H1 (cell line): Measurements from ENCODE around the gene ME3. TPM values are rescaled to one million over a fixed set of nuclear protein-coding genes. Genes with fewer than 3 reads are reported as not detected.

Source experiments
- CHD2 ChIP-seq: IDR thresholded peaks from 2 replicates; pipeline ENCODE4 v1.6.1; 2012; ENCODE audit warnings: low read length, improper control_type of control experiment
- GABPA ChIP-seq: IDR thresholded peaks from 2 replicates; pipeline ENCODE4 v1.6.1; 2011; ENCODE audit warnings: mild to moderate bottlenecking, low read length, moderate library complexity, borderline replicate concordance; ENCODE audit not compliant: insufficient read depth
- GTF2F1 ChIP-seq: IDR thresholded peaks from 2 replicates; pipeline ENCODE4 v1.6.1; 2012; ENCODE audit warnings: low read depth, low read length, improper control_type of control experiment, borderline replicate concordance
- HDAC6 ChIP-seq: IDR thresholded peaks from one replicate; pipeline ENCODE4 v1.7.1; 2012; ENCODE audit warnings: low read depth, mild to moderate bottlenecking, inconsistent platforms, low read length, moderate library complexity
- SP4 ChIP-seq: IDR thresholded peaks from 2 replicates; pipeline ENCODE4 v1.6.1; 2012; ENCODE audit warnings: low read length, inconsistent platforms
- polyA plus RNA-seq, 7 experiments: library from polyadenylated mRNA; depleted of rRNA in 3 of 7; stranded (reverse) in 5 of 7; unstranded in 2 of 7; fragments of >200 nt in 5 of 7; fragments of 200-250 nt in 2 of 7; gene quantifications; 1 replicate in 5 of 7; 2 replicates in 1 of 7; 4 replicates in 1 of 7; pipeline versions ENCODE4 v1.2.1 to v1.2.3, GENCODE V29; 2011 to 2013; ENCODE audit warnings: missing spikeins in 2 of 7, mixed read lengths in 2 of 7
- total RNA-seq: library from RNA; stranded (reverse); fragmentation: NEBNext Ultra II Directional; extraction: Animal tissue kit (Norgen Biotek cat#: 25700); gene quantifications from 2 replicates; pipeline ENCODE4 v1.2.1, GENCODE V29; 2021

ME3 gene
- total and polyA plus RNA-seq, 2 of the 8 experiments (the other 6 are each of a cell fraction or from before 2014, with no cell fraction given) = 1.5 to 2.8 TPM

- TF ChIP-seq CHD2 (no peak), GABPA (no peak), SP4 (no peak), HDAC6 (no peak), GTF2F1 (no peak)
These were observed 194.1 kb downstream of the ME3 start (continued) for GRCh38 chr11:86478348-86478747.
